Activated naive CD4-positive, alpha-beta T cell treated with anti-CD3 and anti-CD28 coated beads, Interleukin-2, amount 50 U/mL, for 72 hours (primary cell): Measurements from ENCODE around the gene UNC79. TPM values are rescaled to one million over a fixed set of nuclear protein-coding genes. Genes with fewer than 3 reads are reported as not detected.

Experiments
- ATAC-seq, 2 donors: fragments of 150-1000 bp; cut with Tn5 transposase; 2 replicates each; pipeline ENCODE4 v1.10.0; 2021; ENCODE audit warnings: mild to moderate bottlenecking in 2 of 2, moderate library complexity in 2 of 2
- DNase-seq, 2 donors: peaks; one replicate each; pipeline ENCODE4 v3.0.0; 2021 to 2022; ENCODE audit warnings: low spot score in 2 of 2
- H3K27ac Mint-ChIP-seq, 2 donors: one replicate each; pipeline ENCODE4 v1.8.0; 2022; ENCODE audit warnings: mild to moderate bottlenecking in 2 of 2, mixed read lengths in 2 of 2
- H3K36me3 Mint-ChIP-seq, 2 donors: one replicate each; pipeline ENCODE4 v1.8.0; 2022; ENCODE audit warnings: mixed read lengths in 2 of 2
- H3K9me3 Mint-ChIP-seq, 2 donors: one replicate each; pipeline ENCODE4 v1.8.0; 2022; ENCODE audit warnings: mixed read lengths in 2 of 2
- total RNA-seq, 2 donors: library from RNA; stranded (reverse); gene quantifications; one replicate each; pipeline ENCODE4 v1.2.3, GENCODE V29; 2022

UNC79 gene
- total RNA-seq, 2 donors from 2014 or later: 0.02 TPM; not detected in 1

GRCh38 chr14:93736378-93737014, 305.8 kb downstream of the UNC79 start:
- Mint-ChIP-seq H3K9me3 (no peaks in the 10 kb centered on the region), H3K36me3 (no peaks in the 10 kb centered on the region), H3K27ac (no peak overlapping the region)
- DNase-seq (no peak), ATAC-seq (no peak)

GRCh38 chr14:93737634-93738033, 306.9 kb downstream of the UNC79 start:
- no peaks in the 10 kb centered on the region for H3K36me3 Mint-ChIP-seq

GRCh38 chr14:93741556-93742230, 311.0 kb downstream of the UNC79 start:
- DNase-seq (no peak), ATAC-seq (no peak)
- Mint-ChIP-seq H3K9me3 (no peaks in the 10 kb centered on the region), H3K27ac (no peak overlapping the region), H3K36me3 (no peaks in the 10 kb centered on the region)

More at GRCh38 chr14:93737634-93738033, 306.9 kb downstream of the UNC79 start:
- Mint-ChIP-seq H3K27ac (no peak overlapping the region), H3K9me3 (no peaks in the 10 kb centered on the region)
- DNase-seq (no peak), ATAC-seq (no peak)

- Mint-ChIP-seq H3K9me3 (peaks cover 0 to 3% of the 10 kb centered on the region in 2 donors), H3K36me3 (no peaks in the 10 kb centered on the region), H3K27ac (peak overlapping the region in 1 of 2 donors; percentile 6)
- no peak for ATAC-seq
- no peak for DNase-seq
These were observed 312.0 kb downstream of the UNC79 start for GRCh38 chr14:93742761-93743160.

GRCh38 chr14:93743270-93744060, 312.7 kb downstream of the UNC79 start:
- ATAC-seq: no peak
- H3K27ac Mint-ChIP-seq: no peak overlapping the region
- DNase-seq: no peak
- H3K9me3 Mint-ChIP-seq: peaks cover 0 to 5% of the 10 kb centered on the region in 2 donors
- no peaks in the 10 kb centered on the region for H3K36me3 Mint-ChIP-seq

- H3K36me3 Mint-ChIP-seq: no peaks in the 10 kb centered on the region
- H3K27ac Mint-ChIP-seq: no peak overlapping the region
- H3K9me3 Mint-ChIP-seq: peaks cover 0 to 5% of the 10 kb centered on the region in 2 donors
- no peak for ATAC-seq
- no peak for DNase-seq
These were observed 313.4 kb downstream of the UNC79 start for GRCh38 chr14:93744176-93744575.

GRCh38 chr14:93744876-93745275, 314.1 kb downstream of the UNC79 start:
- Mint-ChIP-seq H3K27ac (no peak overlapping the region), H3K36me3 (no peaks in the 10 kb centered on the region), H3K9me3 (peaks cover 0 to 5% of the 10 kb centered on the region in 2 donors)
- ATAC-seq (no peak), DNase-seq (no peak)

GRCh38 chr14:93745603-93746273, 315.0 kb downstream of the UNC79 start:
- ATAC-seq (no peak), DNase-seq (no peak)
- no peaks in the 10 kb centered on the region for H3K36me3 Mint-ChIP-seq
- H3K9me3 Mint-ChIP-seq: peaks cover 0 to 5% of the 10 kb centered on the region in 2 donors
- no peak overlapping the region for H3K27ac Mint-ChIP-seq

GRCh38 chr14:93747102-93747501, 316.4 kb downstream of the UNC79 start:
- H3K9me3 Mint-ChIP-seq: peaks cover 0 to 5% of the 10 kb centered on the region in 2 donors
- DNase-seq (no peak), ATAC-seq (no peak)
- H3K27ac Mint-ChIP-seq: no peak overlapping the region
- H3K36me3 Mint-ChIP-seq: no peaks in the 10 kb centered on the region

GRCh38 chr14:93747560-93747959, 316.8 kb downstream of the UNC79 start:
- DNase-seq: no peak
- peaks cover 0 to 5% of the 10 kb centered on the region in 2 donors for H3K9me3 Mint-ChIP-seq
- peak overlapping the region in 1 of 2 donors; percentile 0 for H3K27ac Mint-ChIP-seq
- H3K36me3 Mint-ChIP-seq: no peaks in the 10 kb centered on the region
- no peak for ATAC-seq

- Mint-ChIP-seq H3K27ac (no peak overlapping the region), H3K36me3 (no peaks in the 10 kb centered on the region), H3K9me3 (peaks cover 0 to 5% of the 10 kb centered on the region in 2 donors)
- no peak for DNase-seq
- no peak for ATAC-seq
These were observed 317.7 kb downstream of the UNC79 start for GRCh38 chr14:93748208-93749075.

GRCh38 chr14:93749076-93749420, 318.3 kb downstream of the UNC79 start:
- ATAC-seq (no peak), DNase-seq (no peak)
- Mint-ChIP-seq H3K36me3 (no peaks in the 10 kb centered on the region), H3K9me3 (peaks cover 0 to 5% of the 10 kb centered on the region in 2 donors), H3K27ac (peak overlapping the region in 1 of 2 donors; percentile 31)

- peaks cover 0 to 5% of the 10 kb centered on the region in 2 donors for H3K9me3 Mint-ChIP-seq
- DNase-seq (no peak), ATAC-seq (no peak)
- no peak overlapping the region for H3K27ac Mint-ChIP-seq
- H3K36me3 Mint-ChIP-seq: no peaks in the 10 kb centered on the region
These were observed 321.4 kb downstream of the UNC79 start for GRCh38 chr14:93751946-93752655.

- DNase-seq (no peak), ATAC-seq (no peak)
- no peak overlapping the region for H3K27ac Mint-ChIP-seq
- no peaks in the 10 kb centered on the region for H3K36me3 Mint-ChIP-seq
- no peaks in the 10 kb centered on the region for H3K9me3 Mint-ChIP-seq
These were observed 322.3 kb downstream of the UNC79 start for GRCh38 chr14:93752980-93753561.

- ATAC-seq (no peak), DNase-seq (no peak)
- H3K36me3 Mint-ChIP-seq: no peaks in the 10 kb centered on the region
- H3K27ac Mint-ChIP-seq: no peak overlapping the region
- no peaks in the 10 kb centered on the region for H3K9me3 Mint-ChIP-seq
These were observed 322.9 kb downstream of the UNC79 start for GRCh38 chr14:93753647-93754046.
